IMR-90 (cell line): Measurements from ENCODE around the gene MERTK. TPM values are rescaled to one million over a fixed set of nuclear protein-coding genes. Genes with fewer than 3 reads are reported as not detected.

Experiments
- ATAC-seq: fragments of 200-7000 bp; cut with Tn5 transposase; 2 replicates; pipeline ENCODE4 v1.9.1; 2020; ENCODE audit warnings: low read depth, mild to moderate bottlenecking, moderate library complexity
- BruUV-seq: library from RNA; stranded (reverse); fragments of 400-500 nt; replicated peaks from 2 replicates; lab custom pipeline; 2021; lab: Mats Ljungman, UMichigan
- CTCF ChIA-PET: fragments of 300-600 bp; formaldehyde crosslinking; extraction: SDS; loops from one replicate; lab custom pipeline; 2021; ENCODE audit warnings: antibody characterized with exemption; lab: Yijun Ruan, JAX
- POLR2A ChIA-PET: fragments of 300-600 bp; sonication (Branson Sonifier 250); formaldehyde crosslinking; loops from one replicate; lab custom pipeline; 2022; ENCODE audit warnings: antibody characterized with exemption; ENCODE audit not compliant: unreplicated experiment; lab: Charles Lee
- DNase-seq: peaks from one replicate; pipeline ENCODE4 v3.0.0; 2013
- H2AFZ ChIP-seq: replicated peaks from 2 replicates; pipeline ENCODE3; 2013; ENCODE audit warnings: low read length, mild to moderate bottlenecking; ENCODE audit not compliant: poor library complexity
- H2AK5ac ChIP-seq: 2 replicates; pipeline ENCODE4 v1.6.1; 2013; ENCODE audit warnings: low read depth, low read length, inconsistent platforms
- H2AK9ac ChIP-seq: replicated peaks from 2 replicates; pipeline ENCODE3; 2013; ENCODE audit warnings: mild to moderate bottlenecking, low read depth, low read length, moderate library complexity; ENCODE audit not compliant: poor library complexity
- H2BK120ac ChIP-seq: 2 replicates; pipeline ENCODE4 v1.6.1; 2013; ENCODE audit warnings: low read depth, low read length, inconsistent platforms
- H2BK15ac ChIP-seq: 3 replicates; pipeline ENCODE4 v1.6.1; 2013; ENCODE audit warnings: low read depth, low read length, inconsistent platforms
- H2BK20ac ChIP-seq: 2 replicates; pipeline ENCODE4 v1.6.1; 2013; ENCODE audit warnings: low read depth, mild to moderate bottlenecking, inconsistent platforms, low read length, moderate library complexity
- H2BK5ac ChIP-seq: 2 replicates; pipeline ENCODE4 v1.6.1; 2013; ENCODE audit warnings: mild to moderate bottlenecking, low read depth, low read length, inconsistent platforms; ENCODE audit not compliant: poor library complexity, severe bottlenecking
- H3K14ac ChIP-seq: replicated peaks from 2 replicates; pipeline ENCODE4 v1.6.1; 2013; ENCODE audit warnings: low read depth, low read length, inconsistent platforms
- H3K18ac ChIP-seq: 2 replicates; pipeline ENCODE4 v1.6.1; 2013; ENCODE audit warnings: low read depth, low read length, control low read depth
- H3K23ac ChIP-seq: 2 replicates; pipeline ENCODE4 v1.6.1; 2013; ENCODE audit warnings: low read depth, low read length, inconsistent platforms
- H3K27ac ChIP-seq: 2 replicates; pipeline ENCODE4 v1.5.1; 2013; ENCODE audit warnings: mild to moderate bottlenecking, control low read depth, low read length; ENCODE audit not compliant: insufficient read depth
- H3K27me3 ChIP-seq: 2 replicates; pipeline ENCODE4 v1.6.1; 2013; ENCODE audit warnings: low read length; ENCODE audit not compliant: control insufficient read depth, insufficient read depth
- H3K36me3 ChIP-seq: 2 replicates; pipeline ENCODE4 v1.6.1; 2013; ENCODE audit warnings: low read length, mixed read lengths; ENCODE audit not compliant: control insufficient read depth, insufficient read depth
- H3K4ac ChIP-seq: 2 replicates; pipeline ENCODE4 v1.6.1; 2013; ENCODE audit warnings: low read depth, low read length, inconsistent platforms
- H3K4me1 ChIP-seq: 2 replicates; pipeline ENCODE4 v1.6.1; 2013; ENCODE audit warnings: low read length, mixed read lengths; ENCODE audit not compliant: control insufficient read depth, insufficient read depth
- H3K4me2 ChIP-seq: 2 replicates; pipeline ENCODE4 v1.6.1; 2013; ENCODE audit warnings: low read depth, mild to moderate bottlenecking, control low read depth, low read length, moderate library complexity
- H3K4me3 ChIP-seq: 2 replicates; pipeline ENCODE4 v1.5.1; 2013; ENCODE audit warnings: low read depth, mild to moderate bottlenecking, control low read depth, low read length, moderate library complexity; ENCODE audit not compliant: insufficient read depth
- H3K56ac ChIP-seq: 2 replicates; pipeline ENCODE4 v1.6.1; 2013; ENCODE audit warnings: low read length, inconsistent platforms; ENCODE audit not compliant: insufficient read depth; ENCODE audit errors: extremely low read depth
- H3K79me1 ChIP-seq, 2 experiments: 2 replicates each; pipeline ENCODE4 v1.6.1; 2013; ENCODE audit warnings: low read length in 2 of 2, inconsistent platforms in 1 of 2, low read depth in 1 of 2
- H3K9ac ChIP-seq: 2 replicates; pipeline ENCODE4 v1.6.1; 2013; ENCODE audit warnings: low read depth, low read length, control low read depth
- H3K9me1 ChIP-seq: 2 replicates; pipeline ENCODE4 v1.6.1; 2013; ENCODE audit warnings: low read length, inconsistent platforms; ENCODE audit not compliant: insufficient read depth
- H3K9me3 ChIP-seq: 2 replicates; pipeline ENCODE4 v1.6.1; 2013; ENCODE audit warnings: low read length; ENCODE audit not compliant: control insufficient read depth, insufficient read depth
- H4K20me1 ChIP-seq: 2 replicates; pipeline ENCODE4 v1.6.1; 2013; ENCODE audit warnings: low read length, inconsistent platforms; ENCODE audit not compliant: insufficient read depth
- H4K5ac ChIP-seq: 2 replicates; pipeline ENCODE4 v1.6.1; 2013; ENCODE audit warnings: mild to moderate bottlenecking, low read depth, low read length, control low read depth
- H4K8ac ChIP-seq, 2 experiments: 2 replicates each; pipeline ENCODE4 v1.6.1; 2013; ENCODE audit warnings: low read depth in 2 of 2, low read length in 2 of 2, control low read depth in 1 of 2, inconsistent platforms in 1 of 2
- H4K91ac ChIP-seq: 2 replicates; pipeline ENCODE4 v1.6.1; 2013; ENCODE audit warnings: low read depth, low read length, inconsistent platforms; ENCODE audit not compliant: insufficient read depth
- CHD1 ChIP-seq: IDR thresholded peaks from 2 replicates; pipeline ENCODE4 v1.6.1; 2012; ENCODE audit warnings: low read depth, low read length, improper control_type of control experiment
- MAFK ChIP-seq: IDR thresholded peaks from 2 replicates; pipeline ENCODE4 v1.6.1; 2012; ENCODE audit warnings: low read depth, low read length, improper control_type of control experiment
- NFE2L2 ChIP-seq: fragments of 150-350 bp; IDR thresholded peaks from 2 replicates; pipeline ENCODE4 v1.6.1; 2016; ENCODE audit warnings: low read depth, mild to moderate bottlenecking, low read length
- POLR2A ChIP-seq: IDR thresholded peaks from 2 replicates; pipeline ENCODE4 v1.6.1; 2012; ENCODE audit warnings: mild to moderate bottlenecking, low read depth, low read length
- RAD21 ChIP-seq: IDR thresholded peaks from 2 replicates; pipeline ENCODE4 v1.6.1; 2012; ENCODE audit warnings: low read length, improper control_type of control experiment
- RCOR1 ChIP-seq: IDR thresholded peaks from 2 replicates; pipeline ENCODE4 v1.6.1; 2012; ENCODE audit warnings: mild to moderate bottlenecking, low read length, improper control_type of control experiment; ENCODE audit not compliant: insufficient replicate concordance
- RFX5 ChIP-seq: IDR thresholded peaks from 2 replicates; pipeline ENCODE4 v1.8.0; 2012; ENCODE audit warnings: low read depth, mild to moderate bottlenecking, low read length, moderate library complexity
- SMC3 ChIP-seq: fragments of 150-350 bp; IDR thresholded peaks from 2 replicates; pipeline ENCODE4 v1.6.1; 2016; ENCODE audit warnings: low read depth, mild to moderate bottlenecking, antibody characterized with exemption, low read length, moderate library complexity
- USF2 ChIP-seq: fragments of 150-350 bp; IDR thresholded peaks from 2 replicates; pipeline ENCODE4 v1.6.1; 2017; ENCODE audit warnings: mild to moderate bottlenecking, antibody characterized with exemption, low read length, low read depth
- WGBS, 2 experiments: methylation state at CpG; one replicate each; pipeline versions ENCODE4 v1.1.5 to v1.1.7; 2013; ENCODE audit warnings: missing lambda C conversion rate in 2 of 2; ENCODE audit not compliant: insufficient read length in 1 of 2; ENCODE audit errors: extremely low coverage in 2 of 2; 5-methylcytosine and 5-hydroxymethylcytosine counted together
- dilution Hi-C: fragments of 300-500 bp; cut with HindIII; formaldehyde crosslinking; loops from one replicate; pipeline ENCODE4 v1.14.3; 2018; ENCODE audit warnings: low sequenced_read_pairs; ENCODE audit not compliant: unreplicated experiment
- in situ Hi-C: fragments of 300-500 bp; cut with MboI; formaldehyde crosslinking; loops from 3 replicates; pipeline ENCODE4 v1.14.3; 2019; ENCODE audit warnings: low sequenced_read_pairs, inconsistent platforms, mixed read lengths
- intact Hi-C: fragments of 100-400 bp; cut with micrococcal nuclease; formaldehyde crosslinking; loops from 2 replicates; pipeline ENCODE4 v1.10.0; 2022
- polyA plus RNA-seq, 3 experiments: library from polyadenylated mRNA; depleted of rRNA; stranded (reverse); fragments of >200 nt; gene quantifications; 2 replicates each; pipeline ENCODE4 v1.2.3, GENCODE V29; 2012; ENCODE audit warnings: low replicate concordance in 1 of 3
- total RNA-seq: library from RNA; depleted of rRNA; stranded (reverse); fragments of >200 nt; gene quantifications from 2 replicates; pipeline ENCODE4 v1.2.3, GENCODE V29; 2012

MERTK gene
- total and polyA plus RNA-seq, 2 of the 4 experiments (the other 2 are of a cell fraction): 0.36 to 0.62 TPM

GRCh38 chr2:111967018-111967417, 68.6 kb downstream of the MERTK start:
- H3K79me1 ChIP-seq: no peaks in the 10 kb centered on the region
- CTCF ChIA-PET: no interaction called here
- H3K14ac ChIP-seq: no peak overlapping the region
- H3K4ac ChIP-seq: no peak overlapping the region
- H2BK20ac ChIP-seq: no peak overlapping the region
- no peak overlapping the region for H3K27ac ChIP-seq
- no peak overlapping the region for H2AK9ac ChIP-seq
- no peak overlapping the region for H3K23ac ChIP-seq
- H2BK120ac ChIP-seq: no peak overlapping the region
- H3K4me3 ChIP-seq: no peak overlapping the region
- no peak for DNase-seq
- H4K20me1 ChIP-seq: no peaks in the 10 kb centered on the region
- H2BK15ac ChIP-seq: no peak overlapping the region
- H3K56ac ChIP-seq: no peak overlapping the region
- no peaks in the 10 kb centered on the region for H3K36me3 ChIP-seq
- H3K18ac ChIP-seq: no peak overlapping the region
- POLR2A ChIA-PET: no interaction called here
- no peak overlapping the region for H4K5ac ChIP-seq
- no peak overlapping the region for H2AFZ ChIP-seq
- in situ Hi-C loops (no loop called here), intact Hi-C loops (no loop called here), dilution Hi-C loops (no loop called here)
- H3K9me1 ChIP-seq: peaks cover 4% of the 10 kb centered on the region; the same call in 1 of the 2 replicates
- peaks cover 12% of the 10 kb centered on the region for H3K27me3 ChIP-seq
- no peak for TF ChIP-seq RAD21
- no peak for TF ChIP-seq POLR2A
- no peak for TF ChIP-seq MAFK
- no peak for TF ChIP-seq RCOR1
- TF ChIP-seq USF2: no peak
- TF ChIP-seq NFE2L2: no peak
- no peak for TF ChIP-seq SMC3
- TF ChIP-seq RFX5: no peak
- no peak for TF ChIP-seq CHD1
- H4K91ac ChIP-seq: no peak overlapping the region
- no peak overlapping the region for H2BK5ac ChIP-seq
- no TSS peak for BruUV-seq
- H2AK5ac ChIP-seq: no peak overlapping the region
- no peaks in the 10 kb centered on the region for H3K9me3 ChIP-seq
- 100% methylated on average over 1 of the region's 1 CpG; no CpG with 5 or more reads in 1 of the 2 experiments for WGBS, 2 experiments
- H3K4me1 ChIP-seq: no peaks in the 10 kb centered on the region; the same call in 1 of the 2 replicates
- no peak overlapping the region for H4K8ac ChIP-seq
- no peak for ATAC-seq
- no peak overlapping the region for H3K4me2 ChIP-seq
- no peak overlapping the region for H3K9ac ChIP-seq
